Adrenal gland (tissue), 12 donors: ENCODE results near the gene USP10. TPM values are rescaled to one million over a fixed set of nuclear protein-coding genes. Genes with fewer than 3 reads are reported as not detected.

Experiments
- DNase-seq, 7 donors: peaks; one replicate each; pipeline ENCODE4 v3.0.0-alpha.2; 2019 to 2020
- H3K27ac ChIP-seq, 5 donors: fragments of 200-600 bp; sonication (generic) in 4 of 5; 1 replicate in 3 of 5; 2 replicates in 2 of 5; pipeline versions ENCODE4 v1.5.1 to v1.8.0; 2016 to 2020; ENCODE audit warnings: mild to moderate bottlenecking in 1 of 5
- H3K27me3 ChIP-seq: fragments of 200-600 bp; 2 replicates; pipeline ENCODE4 v1.8.0; 2021
- H3K36me3 ChIP-seq, 2 donors: fragments of 200-600 bp; replicated peaks in 1 of 2; 1 replicate in 1 of 2; 2 replicates in 1 of 2; pipeline versions ENCODE4 v1.5.1 to v1.8.0; 2018 to 2022
- H3K4me1 ChIP-seq, 2 donors: fragments of 200-600 bp; replicated peaks in 1 of 2; 1 replicate in 1 of 2; 2 replicates in 1 of 2; pipeline versions ENCODE4 v1.5.1 to v1.8.0; 2018 to 2021
- H3K4me3 ChIP-seq, 4 donors: fragments of 200-600 bp; sonication (generic) in 3 of 4; one replicate each; pipeline ENCODE4 v1.5.1; 2016 to 2018
- H3K9me3 ChIP-seq, 3 donors: fragments of 200-600 bp; sonication (generic) in 1 of 3; replicated peaks in 1 of 3; 1 replicate in 2 of 3; 2 replicates in 1 of 3; pipeline versions ENCODE4 v1.5.1 to v1.8.0; 2016 to 2021
- CTCF ChIP-seq, 6 experiments: fragments of 450-650 bp in 4 of 6; fragments of 200-600 bp in 2 of 6; sonication (generic) in 1 of 6; IDR thresholded peaks; 1 replicate in 5 of 6; 2 replicates in 1 of 6; pipeline versions ENCODE4 v1.5.1 to v1.8.0; 2016 to 2021; ENCODE audit warnings: antibody characterized with exemption in 6 of 6, mild to moderate bottlenecking in 2 of 6, moderate library complexity in 1 of 6
- POLR2A ChIP-seq, 2 donors: fragments of 450-650 bp; IDR thresholded peaks; one replicate each; pipeline ENCODE4 v1.6.1; 2017; ENCODE audit warnings: antibody characterized with exemption in 2 of 2, mild to moderate bottlenecking in 2 of 2, moderate library complexity in 1 of 2
- WGBS, 4 donors: extraction: QIAGEN DNeasy Blood & Tissue Kit in 2 of 4; methylation state at CpG; one replicate each; pipeline versions ENCODE4 v1.1.5 to v1.1.7; 2013 to 2017; 5-methylcytosine and 5-hydroxymethylcytosine counted together
- intact Hi-C, 2 donors: fragments of 100-400 bp; cut with DNase I; formaldehyde crosslinking; loops; one replicate each; pipeline versions ENCODE4 v1.14.1 to v1.15.0; 2022 to 2023
- polyA plus RNA-seq, 3 donors: library from polyadenylated mRNA; stranded (reverse); fragments of 200-250 nt in 2 of 3; fragments of 350-450 nt in 1 of 3; fragmentation: Illumina TruSeq in 1 of 3; extraction: RNeasy Lipid Tissue Mini Kit (QIAGEN cat#74804) in 1 of 3; gene quantifications; one replicate each; pipeline ENCODE4 v1.2.3, GENCODE V29; 2013 to 2014
- total RNA-seq, 9 donors: library from RNA; depleted of rRNA in 4 of 9; stranded (reverse); fragments of >200 nt in 4 of 9; fragments of 120-200 nt in 1 of 9; fragmentation: NEBNext Ultra II Directional in 1 of 9; extraction: Animal tissue kit (Norgen Biotek cat#: 25700) in 1 of 9; gene quantifications; one replicate each; pipeline versions ENCODE4 v1.1.0 to v1.2.4, GENCODE V29; 2013 to 2023
- donor health status: healthy with polysubstance abuse.
- donor health status: Bipolar disorder and iron deficiency.
- donor health status: DM: yes; HTN: yes; CAD: no.
- donor health status: DM: no; HTN: no; CAD: no.
- donor health status: DM: no; HTN: no; CAD: no.
- donor health status: DM: yes; HTN: yes; CAD: no.

USP10 gene
- total and polyA plus RNA-seq, 12 donors, result 16.2 to 154 (median 60.4) TPM

DNA sequence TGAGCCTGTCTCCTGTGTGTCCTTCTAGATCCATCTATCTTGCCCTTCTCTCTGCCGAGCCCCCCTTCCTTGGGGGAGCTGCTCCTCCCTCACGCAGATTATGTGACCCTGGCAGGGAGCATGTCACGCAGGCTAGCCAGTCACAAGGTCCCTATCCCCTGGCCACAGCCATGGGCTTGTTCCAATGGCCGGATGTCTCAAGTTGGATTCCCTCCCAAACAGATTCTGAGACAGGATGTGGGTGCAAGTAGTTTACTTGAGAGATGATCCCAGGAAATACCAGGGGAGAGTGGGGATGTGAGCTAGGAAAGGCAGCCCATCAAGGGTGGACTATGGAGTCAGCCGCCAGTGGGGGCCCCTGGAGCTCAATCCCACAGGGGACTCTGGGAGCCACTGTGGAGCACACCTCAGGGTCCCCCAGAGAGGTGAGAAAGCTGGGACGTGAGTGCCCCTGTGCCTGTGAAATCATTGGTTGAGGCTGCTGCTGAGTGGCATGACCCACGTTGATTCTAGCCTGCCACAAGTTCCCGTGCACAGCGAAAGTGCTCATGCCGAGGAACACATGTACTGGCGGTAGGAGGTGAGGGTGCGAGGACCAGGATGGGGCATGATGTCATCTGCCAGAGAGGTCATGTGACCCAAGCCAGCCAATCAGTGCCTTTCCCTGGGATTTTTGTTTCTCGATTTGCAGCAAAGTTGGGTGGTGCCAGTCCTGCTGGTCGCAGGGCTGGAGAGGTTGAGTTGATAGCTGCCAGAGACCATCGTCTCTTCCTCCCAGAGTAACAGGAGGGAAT, 113.5 kb downstream of the USP10 start:
- H3K36me3 ChIP-seq, result no peaks in the 10 kb centered on the region

GRCh38 chr16:84815462-84815861, 115.7 kb downstream of the USP10 start:
- no peaks in the 10 kb centered on the region for H3K27me3 ChIP-seq
- H3K36me3 ChIP-seq, result no peaks in the 10 kb centered on the region
- 54 to 85% (median 68%) methylated on average over 6 to 7 of the region's 7 CpGs for WGBS, 4 donors
- no peak overlapping the region for H3K4me3 ChIP-seq
- TF ChIP-seq CTCF (IDR thresholded peaks at IDR 0.05), result no peak
- TF ChIP-seq POLR2A (IDR thresholded peaks at IDR 0.05), result no peak
- no peaks in the 10 kb centered on the region for H3K9me3 ChIP-seq
- H3K4me1 ChIP-seq, result peaks cover 0 to 11% of the 10 kb centered on the region in 2 donors
- intact Hi-C loops, result no loop called here
- no peak for DNase-seq
- H3K27ac ChIP-seq, result no peak overlapping the region

More for the DNA sequence above, 113.5 kb downstream of the USP10 start:
- DNase-seq, result no peak
- Histone ChIP-seq H3K4me1 (no peaks in the 10 kb centered on the region), H3K9me3 (no peaks in the 10 kb centered on the region), H3K4me3 (no peak overlapping the region), H3K27ac (no peak overlapping the region), H3K27me3 (no peaks in the 10 kb centered on the region)
- TF ChIP-seq POLR2A (IDR thresholded peaks at IDR 0.05) (no peak), CTCF (IDR thresholded peaks at IDR 0.05) (no peak)
- 66 to 72% (median 69%) methylated on average over 11 to 15 of the region's 15 CpGs for WGBS, 4 donors
- intact Hi-C loops, result no loop called here

DNA sequence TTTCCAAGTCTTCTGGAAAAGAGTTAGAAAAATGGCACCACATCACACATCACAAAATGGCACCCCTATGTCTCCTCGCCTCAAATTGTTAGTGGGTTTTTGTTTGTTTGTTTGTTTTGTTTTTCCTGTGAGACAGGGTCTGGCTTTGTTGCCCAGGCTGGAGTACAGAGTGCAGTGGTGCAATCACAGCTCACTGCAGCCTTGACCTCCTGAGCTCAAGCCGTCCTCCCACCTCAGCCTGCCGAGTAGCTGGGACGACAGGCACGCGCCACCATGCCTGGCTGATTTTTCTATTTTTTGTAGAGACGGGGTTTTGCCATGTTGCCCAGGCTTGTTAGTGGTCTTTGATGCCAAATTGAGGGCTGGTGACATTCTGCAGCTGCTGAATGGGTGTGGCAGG, 116.2 kb downstream of the USP10 start:
- intact Hi-C loops, result no loop called here
- Histone ChIP-seq H3K27ac (no peak overlapping the region), H3K36me3 (no peaks in the 10 kb centered on the region), H3K4me1 (peaks cover 0 to 16% of the 10 kb centered on the region in 2 donors), H3K27me3 (no peaks in the 10 kb centered on the region), H3K9me3 (no peaks in the 10 kb centered on the region), H3K4me3 (no peak overlapping the region)
- 65 to 74% (median 70%) methylated on average over 7 of the region's 7 CpGs for WGBS, 4 donors
- no peak for DNase-seq
- TF ChIP-seq POLR2A (IDR thresholded peaks at IDR 0.05), result no peak
- no peak for TF ChIP-seq CTCF (IDR thresholded peaks at IDR 0.05)

- Histone ChIP-seq H3K4me3 (no peak overlapping the region), H3K4me1 (peaks cover 0 to 16% of the 10 kb centered on the region in 2 donors), H3K27ac (no peak overlapping the region), H3K36me3 (no peaks in the 10 kb centered on the region), H3K27me3 (no peaks in the 10 kb centered on the region), H3K9me3 (no peaks in the 10 kb centered on the region)
- TF ChIP-seq POLR2A (IDR thresholded peaks at IDR 0.05), result no peak
- TF ChIP-seq CTCF (IDR thresholded peaks at IDR 0.05), result no peak
- no peak for DNase-seq
- WGBS, 4 donors, result 57 to 76% (median 59%) methylated on average over 9 to 10 of the region's 10 CpGs
- intact Hi-C loops, result no loop called here
Observed at GRCh38 chr16:84816485-84816884, 116.7 kb downstream of the USP10 start.
